HEK293 (cell line): ENCODE results near the gene TMEM91.

Experiments used
- CTCF ChIP-seq: fragments of 450-650 bp; formaldehyde crosslinking; IDR thresholded peaks from 2 replicates; pipeline ENCODE4 v1.5.1; 2016; ENCODE audit warnings: missing biosample characterization, missing genetic modification characterization
- KLF1 ChIP-seq: fragments of 450-650 bp; formaldehyde crosslinking; IDR thresholded peaks from 2 replicates; pipeline ENCODE4 v1.5.1; 2016; ENCODE audit warnings: missing biosample characterization, missing genetic modification characterization
- KLF7 ChIP-seq: fragments of 450-650 bp; formaldehyde crosslinking; IDR thresholded peaks from 2 replicates; pipeline ENCODE4 v1.5.1; 2016; ENCODE audit warnings: missing biosample characterization, missing genetic modification characterization, borderline replicate concordance
- ZNF138 ChIP-seq: fragments of 450-650 bp; formaldehyde crosslinking; IDR thresholded peaks from 2 replicates; pipeline ENCODE4 v1.5.1; 2016; ENCODE audit warnings: missing biosample characterization, missing genetic modification characterization, borderline replicate concordance

GRCh38 chr19:41431426-41432386, 55.4 kb downstream of the TMEM91 start:
- TF ChIP-seq KLF1 (tag by site-specific recombination) (no peak), ZNF138 (tag by site-specific recombination) (no peak), KLF7 (tag by site-specific recombination) (no peak), CTCF (peak; percentile 52; the same call in 1 of the 2 replicates)
